NB4 (cell line): ENCODE results near the gene RAMAC.

ENCODE experiments used
- MYC ChIP-seq: IDR thresholded peaks from 2 replicates; pipeline ENCODE4 v1.6.1; 2011; ENCODE audit warnings: low read depth, low read length
- POLR2A ChIP-seq: IDR thresholded peaks from 2 replicates; pipeline ENCODE4 v1.6.1; 2011; ENCODE audit warnings: mild to moderate bottlenecking; ENCODE audit not compliant: insufficient read length; ENCODE audit errors: extremely low read depth
- TF ChIP-seq, protein P1 (sequence below): IDR thresholded peaks from one replicate; pipeline ENCODE4 v1.5.1; 2012; ENCODE audit warnings: low read depth, low read length

DNA sequence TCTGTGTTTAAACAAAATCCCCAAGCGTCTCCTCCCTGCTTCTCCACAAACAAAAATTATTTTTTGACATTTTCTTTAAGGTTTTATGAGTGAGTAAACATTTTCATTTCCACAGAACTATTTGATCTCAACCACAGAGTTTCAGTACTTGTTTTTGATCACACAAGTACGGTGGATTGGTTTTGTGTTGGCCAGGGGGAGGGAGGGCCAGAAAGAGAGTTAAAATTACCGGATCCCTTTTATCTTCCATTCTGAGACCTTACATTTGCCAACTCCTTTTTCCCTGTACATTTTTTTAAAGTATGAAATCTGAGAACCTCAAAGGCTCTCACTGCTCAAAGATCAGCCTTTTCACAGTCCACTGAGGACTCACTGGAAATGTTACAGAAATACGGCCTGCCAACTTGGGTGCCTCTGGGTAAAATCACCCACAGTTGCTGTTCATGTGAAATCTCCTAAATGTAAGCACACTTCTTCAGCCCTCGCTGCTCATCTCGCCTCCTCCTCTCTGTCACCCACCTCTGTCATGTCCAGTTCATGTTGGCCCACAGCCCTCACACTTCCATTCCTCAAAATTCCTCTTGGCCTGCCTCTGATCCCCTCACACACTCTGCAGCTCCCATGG lies 35.2 kb upstream of the RAMAC start:
- TF ChIP-seq, protein P1, sequence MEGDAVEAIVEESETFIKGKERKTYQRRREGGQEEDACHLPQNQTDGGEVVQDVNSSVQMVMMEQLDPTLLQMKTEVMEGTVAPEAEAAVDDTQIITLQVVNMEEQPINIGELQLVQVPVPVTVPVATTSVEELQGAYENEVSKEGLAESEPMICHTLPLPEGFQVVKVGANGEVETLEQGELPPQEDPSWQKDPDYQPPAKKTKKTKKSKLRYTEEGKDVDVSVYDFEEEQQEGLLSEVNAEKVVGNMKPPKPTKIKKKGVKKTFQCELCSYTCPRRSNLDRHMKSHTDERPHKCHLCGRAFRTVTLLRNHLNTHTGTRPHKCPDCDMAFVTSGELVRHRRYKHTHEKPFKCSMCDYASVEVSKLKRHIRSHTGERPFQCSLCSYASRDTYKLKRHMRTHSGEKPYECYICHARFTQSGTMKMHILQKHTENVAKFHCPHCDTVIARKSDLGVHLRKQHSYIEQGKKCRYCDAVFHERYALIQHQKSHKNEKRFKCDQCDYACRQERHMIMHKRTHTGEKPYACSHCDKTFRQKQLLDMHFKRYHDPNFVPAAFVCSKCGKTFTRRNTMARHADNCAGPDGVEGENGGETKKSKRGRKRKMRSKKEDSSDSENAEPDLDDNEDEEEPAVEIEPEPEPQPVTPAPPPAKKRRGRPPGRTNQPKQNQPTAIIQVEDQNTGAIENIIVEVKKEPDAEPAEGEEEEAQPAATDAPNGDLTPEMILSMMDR = no peak
- TF ChIP-seq POLR2A (no peak), MYC (no peak)
